GM15510 (cell line): Measurements from ENCODE around the gene RUNX1.

ENCODE experiments used
- POLR2A ChIP-seq: IDR thresholded peaks from 3 replicates; pipeline ENCODE4 v1.6.1; 2011; ENCODE audit warnings: borderline replicate concordance; ENCODE audit not compliant: insufficient read length; ENCODE audit errors: extremely low read depth

Gene RUNX1

GRCh38 chr21:34892209-34892608, 156.9 kb downstream of the RUNX1 start:
- TF ChIP-seq POLR2A: no peak

GRCh38 chr21:34891613-34891943, 157.5 kb downstream of the RUNX1 start:
- no peak for TF ChIP-seq POLR2A

- no peak for TF ChIP-seq POLR2A
These were observed 158.1 kb downstream of the RUNX1 start for GRCh38 chr21:34890724-34891612.

- TF ChIP-seq POLR2A: no peak
These were observed 158.7 kb downstream of the RUNX1 start for GRCh38 chr21:34890470-34890723.

- no peak for TF ChIP-seq POLR2A
These were observed 159.2 kb downstream of the RUNX1 start for GRCh38 chr21:34889676-34890469.

GRCh38 chr21:34889320-34889675, 159.8 kb downstream of the RUNX1 start:
- no peak for TF ChIP-seq POLR2A

GRCh38 chr21:34888569-34889319, 160.4 kb downstream of the RUNX1 start:
- TF ChIP-seq POLR2A: peak; percentile 61

GRCh38 chr21:34887725-34888568, 161.2 kb downstream of the RUNX1 start:
- TF ChIP-seq POLR2A: no peak

GRCh38 chr21:34887105-34887442, 162.0 kb downstream of the RUNX1 start:
- no peak for TF ChIP-seq POLR2A

- no peak for TF ChIP-seq POLR2A
These were observed 162.6 kb downstream of the RUNX1 start for GRCh38 chr21:34886240-34887104.

GRCh38 chr21:34885626-34886239, 163.4 kb downstream of the RUNX1 start:
- no peak for TF ChIP-seq POLR2A

GRCh38 chr21:34885125-34885524, 164.0 kb downstream of the RUNX1 start:
- no peak for TF ChIP-seq POLR2A

- TF ChIP-seq POLR2A: no peak
These were observed 164.7 kb downstream of the RUNX1 start for GRCh38 chr21:34884346-34884929.
